Keratinocyte (primary cell): ENCODE measurements around the gene DMD.

ENCODE experiments used
- EZH2 ChIP-seq: IDR thresholded peaks from one replicate; pipeline ENCODE4 v1.6.1; 2012; ENCODE audit warnings: inconsistent platforms, mild to moderate bottlenecking, low read length, moderate library complexity
- TF ChIP-seq, protein P1 (sequence below), 3 experiments: IDR thresholded peaks in 1 of 3; conservative IDR thresholded peaks in 1 of 3; optimal IDR thresholded peaks in 1 of 3; 2 replicates in 2 of 3; 3 replicates in 1 of 3; pipeline versions ENCODE3 to v1.5.1; 2011; ENCODE audit warnings: low read length in 3 of 3, mild to moderate bottlenecking in 3 of 3, moderate library complexity in 2 of 3, control low read depth in 1 of 3, inconsistent platforms in 1 of 3; ENCODE audit not compliant: insufficient read depth in 2 of 3; ENCODE audit errors: extremely low read depth in 1 of 3

- TF ChIP-seq, protein P1, sequence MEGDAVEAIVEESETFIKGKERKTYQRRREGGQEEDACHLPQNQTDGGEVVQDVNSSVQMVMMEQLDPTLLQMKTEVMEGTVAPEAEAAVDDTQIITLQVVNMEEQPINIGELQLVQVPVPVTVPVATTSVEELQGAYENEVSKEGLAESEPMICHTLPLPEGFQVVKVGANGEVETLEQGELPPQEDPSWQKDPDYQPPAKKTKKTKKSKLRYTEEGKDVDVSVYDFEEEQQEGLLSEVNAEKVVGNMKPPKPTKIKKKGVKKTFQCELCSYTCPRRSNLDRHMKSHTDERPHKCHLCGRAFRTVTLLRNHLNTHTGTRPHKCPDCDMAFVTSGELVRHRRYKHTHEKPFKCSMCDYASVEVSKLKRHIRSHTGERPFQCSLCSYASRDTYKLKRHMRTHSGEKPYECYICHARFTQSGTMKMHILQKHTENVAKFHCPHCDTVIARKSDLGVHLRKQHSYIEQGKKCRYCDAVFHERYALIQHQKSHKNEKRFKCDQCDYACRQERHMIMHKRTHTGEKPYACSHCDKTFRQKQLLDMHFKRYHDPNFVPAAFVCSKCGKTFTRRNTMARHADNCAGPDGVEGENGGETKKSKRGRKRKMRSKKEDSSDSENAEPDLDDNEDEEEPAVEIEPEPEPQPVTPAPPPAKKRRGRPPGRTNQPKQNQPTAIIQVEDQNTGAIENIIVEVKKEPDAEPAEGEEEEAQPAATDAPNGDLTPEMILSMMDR (optimal IDR thresholded peaks at IDR 0.05 in 1 of 3, IDR thresholded peaks at IDR 0.05 in 1 of 3, conservative IDR thresholded peaks at IDR 0.05 in 1 of 3; ENCODE audit: extremely low read depth in 1 of 3, insufficient read depth in 2 of 3, low read length in 3 of 3), result no peak
- no peak for TF ChIP-seq EZH2
Observed at GRCh38 chrX:31181377-31182000, 2029.9 kb downstream of the DMD start.
